Measurements from ENCODE around the gene CYP26C1. TPM values are rescaled to one million over a fixed set of nuclear protein-coding genes. Genes with fewer than 3 reads are reported as not detected.

The CYP26C1 gene
- total RNA-seq, 1 donor from 2014 or later: 0.10 TPM

- H3K36me3 Mint-ChIP-seq (ENCODE audit: unreplicated experiment): no peaks in the 10 kb centered on the region
- H3K27ac Mint-ChIP-seq (ENCODE audit: unreplicated experiment): no peak overlapping the region
- no peak overlapping the region for H3K4me3 Mint-ChIP-seq (ENCODE audit: unreplicated experiment)
- peaks cover 7% of the 10 kb centered on the region for H3K4me1 Mint-ChIP-seq (ENCODE audit: low read depth, unreplicated experiment)
- no peak for TF ChIP-seq CTCF (IDR thresholded peaks at IDR 0.05; ENCODE audit: partially characterized antibody, unreplicated experiment)
- DNase-seq: no peak
- H3K9me3 Mint-ChIP-seq (ENCODE audit: unreplicated experiment): no peaks in the 10 kb centered on the region
- peaks cover 6% of the 10 kb centered on the region for H3K27me3 Mint-ChIP-seq (ENCODE audit: unreplicated experiment)
Observed at GRCh38 chr10:93083743-93084539, 23.3 kb downstream of the CYP26C1 start.

- H3K4me1 Mint-ChIP-seq (ENCODE audit: low read depth, unreplicated experiment): peaks cover 5% of the 10 kb centered on the region
- no peak overlapping the region for H3K27ac Mint-ChIP-seq (ENCODE audit: unreplicated experiment)
- H3K4me3 Mint-ChIP-seq (ENCODE audit: unreplicated experiment): no peak overlapping the region
- DNase-seq: no peak
- H3K36me3 Mint-ChIP-seq (ENCODE audit: unreplicated experiment): no peaks in the 10 kb centered on the region
- peaks cover 2% of the 10 kb centered on the region for H3K27me3 Mint-ChIP-seq (ENCODE audit: unreplicated experiment)
- no peaks in the 10 kb centered on the region for H3K9me3 Mint-ChIP-seq (ENCODE audit: unreplicated experiment)
- no peak for TF ChIP-seq CTCF (IDR thresholded peaks at IDR 0.05; ENCODE audit: partially characterized antibody, unreplicated experiment)
Observed at GRCh38 chr10:93085272-93085859, 24.8 kb downstream of the CYP26C1 start.

GRCh38 chr10:93086289-93086688 is 25.7 kb downstream of the CYP26C1 start:
- no peak for TF ChIP-seq CTCF (IDR thresholded peaks at IDR 0.05; ENCODE audit: partially characterized antibody, unreplicated experiment)
- H3K27me3 Mint-ChIP-seq (ENCODE audit: unreplicated experiment): peaks cover 2% of the 10 kb centered on the region
- H3K4me3 Mint-ChIP-seq (ENCODE audit: unreplicated experiment): no peak overlapping the region
- peaks cover 5% of the 10 kb centered on the region for H3K4me1 Mint-ChIP-seq (ENCODE audit: low read depth, unreplicated experiment)
- no peak for DNase-seq
- no peak overlapping the region for H3K27ac Mint-ChIP-seq (ENCODE audit: unreplicated experiment)
- H3K36me3 Mint-ChIP-seq (ENCODE audit: unreplicated experiment): no peaks in the 10 kb centered on the region
- H3K9me3 Mint-ChIP-seq (ENCODE audit: unreplicated experiment): no peaks in the 10 kb centered on the region

GRCh38 chr10:93087846-93088245 is 27.2 kb downstream of the CYP26C1 start:
- no peak for DNase-seq
- Mint-ChIP-seq H3K9me3 (ENCODE audit: unreplicated experiment) (no peaks in the 10 kb centered on the region), H3K27ac (ENCODE audit: unreplicated experiment) (no peak overlapping the region), H3K36me3 (ENCODE audit: unreplicated experiment) (no peaks in the 10 kb centered on the region), H3K4me1 (ENCODE audit: low read depth, unreplicated experiment) (peaks cover 5% of the 10 kb centered on the region), H3K27me3 (ENCODE audit: unreplicated experiment) (no peaks in the 10 kb centered on the region), H3K4me3 (ENCODE audit: unreplicated experiment) (no peak overlapping the region)
- TF ChIP-seq CTCF (IDR thresholded peaks at IDR 0.05; ENCODE audit: partially characterized antibody, unreplicated experiment): no peak

- Mint-ChIP-seq H3K9me3 (ENCODE audit: unreplicated experiment) (no peaks in the 10 kb centered on the region), H3K27ac (ENCODE audit: unreplicated experiment) (no peak overlapping the region), H3K27me3 (ENCODE audit: unreplicated experiment) (no peaks in the 10 kb centered on the region), H3K4me3 (ENCODE audit: unreplicated experiment) (no peak overlapping the region), H3K4me1 (ENCODE audit: low read depth, unreplicated experiment) (peaks cover 5% of the 10 kb centered on the region), H3K36me3 (ENCODE audit: unreplicated experiment) (no peaks in the 10 kb centered on the region)
- TF ChIP-seq CTCF (IDR thresholded peaks at IDR 0.05; ENCODE audit: partially characterized antibody, unreplicated experiment): no peak
- DNase-seq: no peak
Observed at GRCh38 chr10:93088466-93088865, 27.9 kb downstream of the CYP26C1 start.
